ENCODE data around the gene IFT81.
A peak's percentile ranks its signal among the peaks of the same experiment; 100 is the strongest.
"Not testable (repeated sequence)": the region's sequence is repeated elsewhere in the genome, so short reads cannot be mapped to it uniquely, and the experiment has no call there.

Gene IFT81

GRCh38 chr12:110211639-110212536, 87.7 kb downstream of the IFT81 start:
- DNase-seq = not testable (repeated sequence)

- DNase-seq = no peak
These were observed 94.0 kb downstream of the IFT81 start for GRCh38 chr12:110217996-110218674.

GRCh38 chr12:110222027-110222426, 97.9 kb downstream of the IFT81 start:
- no peak for DNase-seq

GRCh38 chr12:110222433-110222832, 98.3 kb downstream of the IFT81 start:
- no peak for DNase-seq

GRCh38 chr12:110223777-110224378, 99.7 kb downstream of the IFT81 start:
- DNase-seq = no peak

- DNase-seq = no peak
These were observed 100.5 kb downstream of the IFT81 start for GRCh38 chr12:110224379-110225304.

DNA sequence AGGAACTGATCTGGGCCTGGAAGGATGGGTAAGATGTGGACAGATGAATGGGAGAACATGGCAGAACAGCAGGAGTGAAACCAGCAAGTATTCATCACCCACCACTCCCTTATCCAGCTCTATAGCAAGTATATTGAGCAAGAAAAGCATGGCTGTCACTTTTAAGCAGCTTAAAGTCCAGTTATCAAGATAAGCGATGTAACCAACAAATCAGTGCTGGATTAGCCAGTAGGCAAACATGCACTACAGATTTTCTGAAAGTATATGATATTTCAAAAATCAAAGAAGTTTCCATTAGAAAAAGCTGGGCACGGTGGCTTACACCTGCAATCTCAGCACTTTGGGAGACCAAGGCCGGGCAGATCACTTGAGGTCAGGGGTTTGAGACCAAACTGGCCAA, 103.0 kb downstream of the IFT81 start:
- no peak for DNase-seq

GRCh38 chr12:110228348-110228747, 104.2 kb downstream of the IFT81 start:
- DNase-seq = not testable (repeated sequence)

DNA sequence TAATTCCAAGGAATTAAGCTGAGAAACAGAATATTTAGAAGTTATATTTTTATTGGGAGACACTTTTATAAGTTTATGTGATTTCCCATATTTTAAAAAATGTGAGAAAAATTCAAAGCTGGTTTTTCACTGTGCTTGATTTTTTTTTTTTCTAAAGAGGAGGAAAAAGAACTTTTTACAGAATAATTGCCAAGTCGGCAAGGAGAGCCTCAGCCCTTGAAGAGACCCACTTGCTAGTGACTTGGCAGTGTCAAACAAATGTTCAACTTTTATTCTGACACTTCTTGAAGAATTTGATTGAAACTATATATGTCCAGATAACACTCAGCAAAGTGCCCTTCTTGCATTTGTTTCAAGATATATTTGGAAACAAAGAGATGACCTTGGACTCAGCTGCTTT, 104.6 kb downstream of the IFT81 start:
- no peak for DNase-seq

- DNase-seq = no peak
These were observed 105.3 kb downstream of the IFT81 start for GRCh38 chr12:110229409-110229808.

DNA sequence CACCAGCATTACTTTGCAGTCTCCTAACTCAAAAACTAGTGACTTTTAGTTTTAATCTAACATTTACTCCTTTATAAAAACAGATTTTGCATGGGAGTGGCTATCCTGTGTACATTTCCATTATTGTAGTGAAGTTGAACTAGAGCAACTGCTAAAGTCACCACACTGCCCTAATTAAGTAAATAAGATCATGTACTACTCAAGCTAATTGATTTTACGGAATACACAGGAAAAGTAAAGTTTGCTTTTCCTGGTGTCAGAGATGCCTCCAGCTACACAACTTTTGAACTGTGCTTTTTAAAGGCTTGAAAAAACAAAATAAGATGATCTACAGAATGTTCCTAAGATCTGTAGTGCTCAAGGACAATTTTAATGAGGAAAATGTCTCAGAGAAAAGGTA, 106.5 kb downstream of the IFT81 start:
- DNase-seq = no peak

GRCh38 chr12:110233212-110233903, 109.2 kb downstream of the IFT81 start:
- no peak for DNase-seq

DNA sequence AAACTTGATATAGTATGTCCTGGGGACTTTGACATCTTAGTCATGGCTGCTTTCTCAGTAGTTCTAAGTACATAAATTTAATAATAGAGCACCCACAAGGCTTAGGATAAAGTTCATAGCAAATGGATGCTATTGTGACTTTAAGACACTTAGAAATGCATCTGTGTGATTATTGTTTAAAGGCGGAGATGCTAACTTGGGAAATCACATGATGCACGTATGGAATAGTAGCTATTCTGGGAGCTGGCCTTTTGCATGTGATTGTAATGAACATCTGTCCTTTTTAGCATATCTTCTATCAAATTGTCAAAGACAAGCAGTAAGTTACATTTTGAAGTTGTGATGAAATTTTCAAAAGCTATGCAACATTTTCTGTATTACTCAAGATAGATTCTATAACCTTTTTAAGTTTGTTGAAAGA, 110.2 kb downstream of the IFT81 start:
- no peak for DNase-seq

DNA sequence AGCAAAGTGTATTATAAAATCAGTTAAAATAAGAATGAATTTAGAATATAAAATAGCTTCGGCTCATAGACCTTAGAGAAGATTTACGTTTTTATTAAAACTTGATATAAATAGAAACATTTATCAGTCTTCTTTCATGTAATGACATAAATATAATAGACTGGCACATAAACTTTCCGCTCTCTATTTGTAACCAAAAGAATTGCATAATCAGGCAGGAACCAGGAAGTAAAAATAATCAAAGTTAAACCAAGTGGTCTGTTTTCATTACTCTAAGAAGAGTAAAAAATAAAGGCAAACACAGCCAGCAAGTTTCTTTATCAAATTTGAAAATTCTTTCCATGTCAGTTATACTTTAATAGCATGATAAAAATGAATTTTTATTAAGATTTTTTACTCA, 110.6 kb downstream of the IFT81 start:
- no peak for DNase-seq

GRCh38 chr12:110235383-110235782, 111.2 kb downstream of the IFT81 start:
- DNase-seq = no peak

DNA sequence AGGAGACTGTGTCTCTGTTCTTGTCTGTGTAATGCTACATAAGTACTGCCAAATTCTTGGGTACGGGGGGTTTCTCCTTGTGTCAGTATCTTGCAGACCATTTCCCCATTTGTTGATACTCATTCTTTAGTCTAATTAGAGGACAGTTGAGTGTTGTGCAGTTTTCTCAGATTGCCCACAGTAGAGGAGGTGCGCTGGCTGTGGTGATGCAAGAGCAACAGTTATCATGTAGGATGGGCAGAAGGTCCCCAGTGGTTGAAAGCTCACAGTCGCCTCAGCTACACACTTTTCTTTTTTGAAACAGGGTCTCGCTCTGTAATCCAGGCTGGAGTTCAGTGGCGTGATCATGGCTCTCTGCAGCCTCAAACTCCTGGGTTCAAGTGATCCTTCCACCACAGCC, 119.1 kb downstream of the IFT81 start:
- DNase-seq = no peak

- DNase-seq = no peak
These were observed 120.2 kb downstream of the IFT81 start for GRCh38 chr12:110244372-110244771.

DNA sequence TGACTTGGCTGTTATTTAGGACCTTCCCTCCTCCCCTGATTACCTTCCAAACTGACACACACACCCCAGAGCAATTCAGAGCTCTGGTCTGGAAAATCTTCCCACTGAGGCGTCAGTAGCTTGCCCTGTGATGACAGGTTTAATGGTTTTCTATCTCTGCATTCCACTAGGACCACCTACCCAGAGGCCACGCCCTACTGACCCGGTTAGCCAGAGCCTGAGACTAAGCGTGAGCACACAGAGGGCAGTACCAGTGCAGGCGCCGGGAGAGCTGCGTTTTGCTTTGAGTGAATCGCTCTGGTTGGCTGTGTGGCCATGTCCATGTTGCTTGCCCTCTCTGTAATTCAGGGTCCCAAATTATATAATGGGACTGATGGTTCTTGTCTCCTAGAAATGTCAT, 120.7 kb downstream of the IFT81 start:
- no peak for DNase-seq

DNA sequence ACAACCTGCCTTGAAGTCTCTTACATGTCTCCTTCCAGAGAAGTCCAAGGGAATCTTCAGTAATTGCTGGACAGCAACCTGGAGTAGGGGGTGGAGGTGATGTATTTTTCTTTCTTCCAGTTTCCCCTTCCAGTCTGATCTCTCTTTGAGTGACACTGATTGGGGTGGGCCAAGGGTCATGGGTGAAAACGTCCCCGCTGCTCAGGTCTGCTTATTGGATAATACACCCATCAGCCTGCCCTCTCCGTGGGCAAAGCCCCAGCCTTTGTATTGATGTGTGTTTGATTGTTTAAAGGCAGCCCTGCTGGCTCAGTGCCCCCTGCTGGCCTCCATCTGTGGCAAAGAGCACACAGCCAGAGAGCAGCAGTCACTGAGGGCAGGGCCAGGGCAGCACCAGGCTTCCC, 121.2 kb downstream of the IFT81 start:
- peak; percentile 56 for DNase-seq

DNA sequence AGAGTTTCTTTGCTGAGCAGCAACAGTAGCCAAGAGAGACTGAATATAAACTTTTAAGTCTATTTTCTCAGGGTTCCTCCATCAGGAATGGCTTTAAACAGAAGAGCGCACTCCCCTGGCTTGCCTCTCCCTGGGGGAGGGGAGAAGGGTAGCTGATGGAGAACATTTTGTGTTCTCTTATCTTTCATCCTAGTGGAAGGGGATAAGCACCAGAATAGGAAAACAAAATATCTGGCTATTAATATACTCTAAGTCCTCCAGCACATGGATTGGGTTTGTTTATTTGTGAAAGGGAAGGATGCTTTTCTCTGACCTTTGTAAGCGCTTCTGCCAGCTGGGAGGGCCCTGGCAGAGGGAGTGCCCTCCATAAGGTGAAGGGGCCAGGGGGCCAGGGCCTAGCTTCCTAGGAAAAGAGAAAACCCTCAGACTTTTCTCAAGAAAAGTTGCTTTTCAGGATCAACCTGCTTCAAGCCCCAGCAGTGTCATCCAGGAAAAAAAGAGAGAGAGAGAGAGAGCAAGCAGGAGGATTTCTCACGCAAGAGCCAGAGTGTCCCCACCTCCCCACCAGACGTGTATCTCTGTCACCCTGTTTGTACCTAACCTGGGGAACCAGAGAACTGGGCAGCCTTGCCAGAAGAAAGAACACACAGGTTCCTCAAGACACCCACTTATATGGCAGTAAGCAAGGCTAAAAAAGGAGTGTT, 122.6 kb downstream of the IFT81 start:
- DNase-seq = no peak

GRCh38 chr12:110247340-110248095, 123.4 kb downstream of the IFT81 start:
- no peak for DNase-seq

All from CD4-positive, alpha-beta T cell treated with Interleukin-17A for 1 hour (primary cell).